HCT116 (cell line): ENCODE results near the gene ACSS3. TPM values are rescaled to one million over a fixed set of nuclear protein-coding genes. Genes with fewer than 3 reads are reported as not detected.

Source experiments
- ATAC-seq: fragments of 200-7000 bp; cut with Tn5 transposase; 2 replicates; pipeline ENCODE4 v1.9.1; 2020; ENCODE audit warnings: mild to moderate bottlenecking, moderate library complexity
- BruUV-seq: library from RNA; stranded (reverse); fragments of 400-500 nt; replicated peaks from 2 replicates; lab custom pipeline; 2021; lab: Mats Ljungman, UMichigan
- CTCF ChIA-PET: fragments of 300-600 bp; sonication (Branson Sonifier 250); formaldehyde crosslinking; loops from one replicate; lab custom pipeline; 2021; ENCODE audit warnings: antibody characterized with exemption; lab: Charles Lee
- POLR2A ChIA-PET: fragments of 300-600, 350-600 bp; sonication (Branson Sonifier 250); formaldehyde crosslinking; loops from one replicate; lab custom pipeline; 2021; ENCODE audit warnings: antibody characterized with exemption; lab: Charles Lee
- RAD21 ChIA-PET, 2 experiments: fragments of 300-600 bp; sonication (Branson Sonifier 250); formaldehyde crosslinking; loops; one replicate each; lab custom pipeline; 2023; ENCODE audit warnings: low total read pairs in 2 of 2; ENCODE audit not compliant: uncharacterized antibody in 2 of 2, unreplicated experiment in 2 of 2, low non-redundant PET in 1 of 2; lab: Charles Lee
- DNase-seq: peaks from one replicate; pipeline ENCODE4 v3.0.0-alpha.2; 2010; ENCODE audit warnings: low read depth, low spot score
- H2AFZ ChIP-seq: fragments of 200-600 bp; shearing (Covaris generic), sonication (generic); 2 replicates; pipeline ENCODE4 v1.6.1; 2017; ENCODE audit warnings: low read depth, mixed run types, mixed read lengths, antibody characterized with exemption, low read length; ENCODE audit not compliant: poor library complexity, severe bottlenecking
- H3K27ac ChIP-seq: 2 replicates; pipeline ENCODE4 v1.5.1; 2012; ENCODE audit warnings: low read depth, low read length
- H3K27me3 ChIP-seq: fragments of 200-600 bp; sonication (generic); 2 replicates; pipeline ENCODE4 v1.6.1; 2016; ENCODE audit warnings: mixed run types, low read length, mixed read lengths; ENCODE audit not compliant: insufficient read depth
- H3K36me3 ChIP-seq, 2 experiments: fragments of 200-500 bp in 1 of 2; fragments of 200-600 bp in 1 of 2; sonication (Bioruptor generic) in 1 of 2; sonication (generic) in 1 of 2; 2 replicates each; pipeline versions ENCODE4 v1.5.1 to v1.6.1; 2014 to 2016; ENCODE audit warnings: low read length in 2 of 2, inconsistent platforms in 1 of 2, mixed read lengths in 1 of 2, mixed run types in 1 of 2; ENCODE audit not compliant: insufficient read depth in 2 of 2, control insufficient read depth in 1 of 2
- H3K4me1 ChIP-seq, 2 experiments: fragments of 200-600 bp in 1 of 2; sonication (generic) in 1 of 2; 2 replicates each; pipeline versions ENCODE4 v1.5.1 to v1.6.1; 2012 to 2017; ENCODE audit warnings: low read length in 2 of 2, inconsistent platforms in 1 of 2, mild to moderate bottlenecking in 1 of 2, mixed read lengths in 1 of 2, mixed run types in 1 of 2, moderate library complexity in 1 of 2; ENCODE audit not compliant: insufficient read depth in 2 of 2, control insufficient read depth in 1 of 2
- H3K4me2 ChIP-seq: fragments of 200-600 bp; sonication (generic); 2 replicates; pipeline ENCODE4 v1.6.1; 2017; ENCODE audit warnings: mixed run types, low read length, mixed read lengths
- H3K4me3 ChIP-seq, 2 experiments: fragments of 200-600 bp in 1 of 2; sonication (generic) in 1 of 2; replicated peaks in 1 of 2; 2 replicates each; pipeline ENCODE4 v1.5.1; 2011 to 2016; ENCODE audit warnings: low read length in 2 of 2, control low read depth in 1 of 2, low read depth in 1 of 2, mild to moderate bottlenecking in 1 of 2, mixed read lengths in 1 of 2, mixed run types in 1 of 2
- H3K79me2 ChIP-seq: fragments of 200-600 bp; sonication (generic); 2 replicates; pipeline ENCODE4 v1.6.1; 2017; ENCODE audit warnings: mild to moderate bottlenecking, mixed run types, low read length, moderate library complexity, mixed read lengths; ENCODE audit not compliant: insufficient read depth
- H3K9ac ChIP-seq: fragments of 200-600 bp; sonication (generic); 2 replicates; pipeline ENCODE4 v1.6.1; 2016; ENCODE audit warnings: low read length, mixed read lengths
- H3K9me2 ChIP-seq: fragments of 200-600 bp; sonication (generic), shearing (Covaris generic); 2 replicates; pipeline ENCODE4 v1.6.1; 2017; ENCODE audit warnings: mixed run types, mild to moderate bottlenecking, moderate library complexity; ENCODE audit not compliant: insufficient read depth
- H3K9me3 ChIP-seq, 2 experiments: fragments of 200-500 bp in 1 of 2; fragments of 200-600 bp in 1 of 2; sonication (Bioruptor generic) in 1 of 2; sonication (generic) in 1 of 2; 2 replicates each; pipeline ENCODE4 v1.6.1; 2014 to 2017; ENCODE audit warnings: low read length in 2 of 2, mixed read lengths in 2 of 2, inconsistent platforms in 1 of 2, low read depth in 1 of 2, mild to moderate bottlenecking in 1 of 2, mixed run types in 1 of 2, moderate library complexity in 1 of 2; ENCODE audit not compliant: control insufficient read depth in 1 of 2, insufficient read depth in 1 of 2
- H4K20me1 ChIP-seq: fragments of 200-600 bp; sonication (generic), shearing (Covaris generic); 2 replicates; pipeline ENCODE4 v1.6.1; 2017; ENCODE audit warnings: mixed run types, mild to moderate bottlenecking, moderate library complexity; ENCODE audit not compliant: insufficient read depth
- CEBPB ChIP-seq: IDR thresholded peaks from 2 replicates; pipeline ENCODE4 v1.6.1; 2012; ENCODE audit warnings: low read depth
- EGR1 ChIP-seq: IDR thresholded peaks from 2 replicates; pipeline ENCODE4 v1.6.1; 2012; ENCODE audit warnings: low read depth
- EZH2 ChIP-seq: fragments of 200-600 bp; sonication (generic); IDR thresholded peaks from 2 replicates; pipeline ENCODE4 v1.6.1; 2017; ENCODE audit warnings: antibody characterized with exemption, mixed run types
- FOSL1 ChIP-seq: IDR thresholded peaks from 2 replicates; pipeline ENCODE4 v1.6.1; 2012; ENCODE audit warnings: low read depth
- POLR2AphosphoS5 ChIP-seq: IDR thresholded peaks from 2 replicates; pipeline ENCODE4 v1.6.1; 2011; ENCODE audit warnings: mild to moderate bottlenecking, low read depth, low read length, moderate library complexity
- RAD21 ChIP-seq: IDR thresholded peaks from 2 replicates; pipeline ENCODE4 v1.6.1; 2012; ENCODE audit warnings: low read depth, mild to moderate bottlenecking
- SIN3A ChIP-seq: IDR thresholded peaks from 2 replicates; pipeline ENCODE4 v1.6.1; 2012; ENCODE audit warnings: low read depth
- YY1 ChIP-seq: IDR thresholded peaks from 2 replicates; pipeline ENCODE4 v1.6.1; 2011; ENCODE audit warnings: low read length, low read depth, moderate library complexity, mild to moderate bottlenecking; ENCODE audit not compliant: insufficient replicate concordance; ENCODE audit errors: extremely low read depth
- ZBTB33 ChIP-seq: IDR thresholded peaks from 2 replicates; pipeline ENCODE4 v1.6.1; 2011; ENCODE audit warnings: mild to moderate bottlenecking, low read length, moderate library complexity; ENCODE audit not compliant: insufficient replicate concordance; ENCODE audit errors: extremely low read depth
- ZFX ChIP-seq: fragments of 450-650 bp; IDR thresholded peaks from 2 replicates; pipeline ENCODE4 v1.6.1; 2017
- ZNF274 ChIP-seq: fragments of 200-500 bp; sonication (Bioruptor generic); IDR thresholded peaks from 2 replicates; pipeline ENCODE4 v1.6.1; 2014; ENCODE audit warnings: mild to moderate bottlenecking, low read depth, low read length, inconsistent platforms
- intact Hi-C: fragments of 100-400 bp; cut with micrococcal nuclease; formaldehyde crosslinking; loops from 2 replicates; pipeline ENCODE4 v1.10.0; 2022
- total RNA-seq: library from RNA; stranded (reverse); gene quantifications from one replicate; pipeline ENCODE4 v1.2.1, GENCODE V29; 2021; ENCODE audit not compliant: unreplicated experiment
- TF ChIP-seq, protein P1 (sequence below): IDR thresholded peaks from 2 replicates; pipeline ENCODE4 v1.6.1; 2012; ENCODE audit warnings: low read depth
- TF ChIP-seq, protein P2 (sequence below): IDR thresholded peaks from 2 replicates; pipeline ENCODE4 v1.6.1; 2012
- TF ChIP-seq, protein P3 (sequence below): IDR thresholded peaks from 2 replicates; pipeline ENCODE4 v1.6.1; 2012
- TF ChIP-seq, protein P4 (sequence below), 3 experiments: fragments of 200-600 bp in 1 of 3; sonication (generic) in 1 of 3; IDR thresholded peaks in 2 of 3; conservative IDR thresholded peaks in 1 of 3; 2 replicates each; pipeline ENCODE4 v1.5.1; 2012 to 2017; ENCODE audit warnings: low read depth in 2 of 3, low read length in 2 of 3, antibody characterized with exemption in 1 of 3, borderline replicate concordance in 1 of 3, control low read depth in 1 of 3, mild to moderate bottlenecking in 1 of 3, mixed read lengths in 1 of 3, mixed run types in 1 of 3, moderate library complexity in 1 of 3; ENCODE audit not compliant: insufficient read depth in 1 of 3

The ACSS3 gene
- total RNA-seq, 1 experiment from 2014 or later, result 0.30 TPM

DNA sequence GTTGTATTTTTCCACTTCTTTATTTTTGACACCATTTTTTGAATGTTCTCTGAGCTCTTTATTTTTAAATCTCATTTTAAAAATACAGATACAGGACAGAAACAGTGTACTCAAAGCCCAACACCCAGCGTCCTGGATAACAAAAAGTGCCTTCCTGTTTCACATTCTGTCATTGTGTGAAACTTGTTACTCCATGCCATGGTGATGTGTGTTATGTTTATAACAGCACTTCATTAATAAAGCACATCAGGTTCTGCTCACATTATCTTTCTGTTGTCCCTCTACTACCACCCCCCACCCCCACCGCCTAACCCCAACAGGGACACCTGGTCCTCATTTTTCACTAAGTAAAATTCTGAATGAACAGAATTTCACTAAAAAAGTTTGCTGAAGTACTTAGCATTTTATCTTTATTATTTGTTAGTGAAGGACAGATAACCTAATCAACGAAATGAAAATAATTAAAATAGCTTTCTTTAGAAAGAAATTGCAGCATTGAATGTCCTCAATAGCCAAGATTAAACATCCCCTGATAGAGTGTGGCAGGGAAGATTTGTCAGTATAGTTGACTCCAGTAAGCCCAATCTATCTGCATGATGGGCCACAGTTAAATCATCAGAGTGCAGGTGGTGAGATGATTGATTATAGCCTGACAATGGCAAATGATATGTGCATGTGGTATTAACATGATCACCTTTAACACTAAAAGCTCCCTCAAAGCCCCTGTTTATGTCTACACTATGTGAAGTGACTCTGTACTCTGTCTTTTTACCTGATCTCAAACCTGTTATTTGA, 153.9 kb downstream of the ACSS3 start:
- Histone ChIP-seq H3K4me2 (no peak overlapping the region), H2AFZ (no peak overlapping the region), H3K9me2 (no peaks in the 10 kb centered on the region), H3K9me3 (no peaks in the 10 kb centered on the region), H4K20me1 (no peaks in the 10 kb centered on the region), H3K27ac (no peak overlapping the region), H3K79me2 (no peaks in the 10 kb centered on the region), H3K27me3 (no peaks in the 10 kb centered on the region), H3K9ac (no peak overlapping the region), H3K4me1 (no peaks in the 10 kb centered on the region), H3K4me3 (no peak overlapping the region), H3K36me3 (no peaks in the 10 kb centered on the region)
- ChIA-PET POLR2A (no interaction called here), CTCF (interaction anchor here (1.4 kb wide), 1 partner anchor 26 kb away, joined by 3 read pairs; no protein-coding TSS in a partner anchor), RAD21 (no interaction called here)
- intact Hi-C loops, result no loop called here
- DNase-seq (no peak), ATAC-seq (no peak)
- TF ChIP-seq POLR2AphosphoS5, result no peak
- TF ChIP-seq CEBPB, result no peak
- TF ChIP-seq, protein P1, sequence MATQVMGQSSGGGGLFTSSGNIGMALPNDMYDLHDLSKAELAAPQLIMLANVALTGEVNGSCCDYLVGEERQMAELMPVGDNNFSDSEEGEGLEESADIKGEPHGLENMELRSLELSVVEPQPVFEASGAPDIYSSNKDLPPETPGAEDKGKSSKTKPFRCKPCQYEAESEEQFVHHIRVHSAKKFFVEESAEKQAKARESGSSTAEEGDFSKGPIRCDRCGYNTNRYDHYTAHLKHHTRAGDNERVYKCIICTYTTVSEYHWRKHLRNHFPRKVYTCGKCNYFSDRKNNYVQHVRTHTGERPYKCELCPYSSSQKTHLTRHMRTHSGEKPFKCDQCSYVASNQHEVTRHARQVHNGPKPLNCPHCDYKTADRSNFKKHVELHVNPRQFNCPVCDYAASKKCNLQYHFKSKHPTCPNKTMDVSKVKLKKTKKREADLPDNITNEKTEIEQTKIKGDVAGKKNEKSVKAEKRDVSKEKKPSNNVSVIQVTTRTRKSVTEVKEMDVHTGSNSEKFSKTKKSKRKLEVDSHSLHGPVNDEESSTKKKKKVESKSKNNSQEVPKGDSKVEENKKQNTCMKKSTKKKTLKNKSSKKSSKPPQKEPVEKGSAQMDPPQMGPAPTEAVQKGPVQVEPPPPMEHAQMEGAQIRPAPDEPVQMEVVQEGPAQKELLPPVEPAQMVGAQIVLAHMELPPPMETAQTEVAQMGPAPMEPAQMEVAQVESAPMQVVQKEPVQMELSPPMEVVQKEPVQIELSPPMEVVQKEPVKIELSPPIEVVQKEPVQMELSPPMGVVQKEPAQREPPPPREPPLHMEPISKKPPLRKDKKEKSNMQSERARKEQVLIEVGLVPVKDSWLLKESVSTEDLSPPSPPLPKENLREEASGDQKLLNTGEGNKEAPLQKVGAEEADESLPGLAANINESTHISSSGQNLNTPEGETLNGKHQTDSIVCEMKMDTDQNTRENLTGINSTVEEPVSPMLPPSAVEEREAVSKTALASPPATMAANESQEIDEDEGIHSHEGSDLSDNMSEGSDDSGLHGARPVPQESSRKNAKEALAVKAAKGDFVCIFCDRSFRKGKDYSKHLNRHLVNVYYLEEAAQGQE, result no peak
- no peak for TF ChIP-seq ZFX
- TF ChIP-seq ZNF274, result no peak
- TF ChIP-seq RAD21, result no peak
- TF ChIP-seq ZBTB33, result no peak
- TF ChIP-seq SIN3A, result no peak
- TF ChIP-seq EZH2, result no peak
- no peak for TF ChIP-seq YY1
- TF ChIP-seq, protein P2, sequence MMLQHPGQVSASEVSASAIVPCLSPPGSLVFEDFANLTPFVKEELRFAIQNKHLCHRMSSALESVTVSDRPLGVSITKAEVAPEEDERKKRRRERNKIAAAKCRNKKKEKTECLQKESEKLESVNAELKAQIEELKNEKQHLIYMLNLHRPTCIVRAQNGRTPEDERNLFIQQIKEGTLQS, result no peak
- no peak for TF ChIP-seq EGR1
- TF ChIP-seq, protein P3, sequence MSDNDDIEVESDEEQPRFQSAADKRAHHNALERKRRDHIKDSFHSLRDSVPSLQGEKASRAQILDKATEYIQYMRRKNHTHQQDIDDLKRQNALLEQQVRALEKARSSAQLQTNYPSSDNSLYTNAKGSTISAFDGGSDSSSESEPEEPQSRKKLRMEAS, result no peak
- TF ChIP-seq FOSL1, result no peak
- TF ChIP-seq, protein P4, sequence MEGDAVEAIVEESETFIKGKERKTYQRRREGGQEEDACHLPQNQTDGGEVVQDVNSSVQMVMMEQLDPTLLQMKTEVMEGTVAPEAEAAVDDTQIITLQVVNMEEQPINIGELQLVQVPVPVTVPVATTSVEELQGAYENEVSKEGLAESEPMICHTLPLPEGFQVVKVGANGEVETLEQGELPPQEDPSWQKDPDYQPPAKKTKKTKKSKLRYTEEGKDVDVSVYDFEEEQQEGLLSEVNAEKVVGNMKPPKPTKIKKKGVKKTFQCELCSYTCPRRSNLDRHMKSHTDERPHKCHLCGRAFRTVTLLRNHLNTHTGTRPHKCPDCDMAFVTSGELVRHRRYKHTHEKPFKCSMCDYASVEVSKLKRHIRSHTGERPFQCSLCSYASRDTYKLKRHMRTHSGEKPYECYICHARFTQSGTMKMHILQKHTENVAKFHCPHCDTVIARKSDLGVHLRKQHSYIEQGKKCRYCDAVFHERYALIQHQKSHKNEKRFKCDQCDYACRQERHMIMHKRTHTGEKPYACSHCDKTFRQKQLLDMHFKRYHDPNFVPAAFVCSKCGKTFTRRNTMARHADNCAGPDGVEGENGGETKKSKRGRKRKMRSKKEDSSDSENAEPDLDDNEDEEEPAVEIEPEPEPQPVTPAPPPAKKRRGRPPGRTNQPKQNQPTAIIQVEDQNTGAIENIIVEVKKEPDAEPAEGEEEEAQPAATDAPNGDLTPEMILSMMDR (IDR thresholded peaks at IDR 0.05 in 2 of 3, conservative IDR thresholded peaks at IDR 0.05 in 1 of 3; ENCODE audit: borderline replicate concordance in 1 of 3, insufficient read depth in 1 of 3, low read depth in 2 of 3, low read length in 2 of 3), result no peak
- no TSS peak for BruUV-seq
